Osteoblast (primary cell): ENCODE results near the gene IFRD2. TPM values are rescaled to one million over a fixed set of nuclear protein-coding genes. Genes with fewer than 3 reads are reported as not detected.
"Not testable (repeated sequence)": the region's sequence is repeated elsewhere in the genome, so short reads cannot be mapped to it uniquely, and the experiment has no call there.

Experiments
- DNase-seq: peaks from one replicate; pipeline ENCODE4 v3.0.0; 2011; ENCODE audit warnings: low spot score, mixed read lengths; ENCODE audit not compliant: insufficient read length; ENCODE audit errors: missing footprints
- H2AFZ ChIP-seq: 2 replicates; pipeline ENCODE4 v1.6.0; 2011; ENCODE audit warnings: mild to moderate bottlenecking, low read length
- H3K27ac ChIP-seq: 2 replicates; pipeline ENCODE4 v1.5.1; 2011; ENCODE audit warnings: mild to moderate bottlenecking, low read depth, low read length, moderate library complexity
- H3K27me3 ChIP-seq: 2 replicates; pipeline ENCODE4 v1.6.0; 2012; ENCODE audit warnings: mild to moderate bottlenecking, control low read depth, inconsistent platforms, low read length, moderate library complexity; ENCODE audit not compliant: insufficient read depth
- H3K36me3 ChIP-seq: 2 replicates; pipeline ENCODE4 v1.5.1; 2011; ENCODE audit warnings: mild to moderate bottlenecking, low read length, control low read depth, moderate library complexity; ENCODE audit not compliant: insufficient read depth
- H3K4me1 ChIP-seq: 2 replicates; pipeline ENCODE4 v1.5.1; 2011; ENCODE audit warnings: mild to moderate bottlenecking, low read length, control low read depth, moderate library complexity; ENCODE audit not compliant: insufficient read depth
- H3K4me2 ChIP-seq: 2 replicates; pipeline ENCODE4 v1.6.0; 2011; ENCODE audit warnings: mild to moderate bottlenecking, low read length; ENCODE audit not compliant: insufficient read depth
- H3K4me3 ChIP-seq: fragments of 200-600 bp; sonication (generic); 3 replicates; pipeline ENCODE4 v1.5.1; 2012; ENCODE audit warnings: mild to moderate bottlenecking, low read length, inconsistent platforms; ENCODE audit not compliant: insufficient read depth
- H3K79me2 ChIP-seq: 2 replicates; pipeline ENCODE4 v1.6.0; 2012; ENCODE audit warnings: mild to moderate bottlenecking, low read length, control low read depth, inconsistent platforms; ENCODE audit not compliant: insufficient read depth
- H3K9me3 ChIP-seq: 2 replicates; pipeline ENCODE4 v1.5.1; 2011; ENCODE audit warnings: low read depth, low read length, control low read depth
- H4K20me1 ChIP-seq: 2 replicates; pipeline ENCODE4 v1.6.0; 2012; ENCODE audit warnings: mild to moderate bottlenecking, low read length, control low read depth; ENCODE audit not compliant: insufficient read depth
- CTCF ChIP-seq: IDR thresholded peaks from 2 replicates; pipeline ENCODE4 v1.5.1; 2011; ENCODE audit warnings: mild to moderate bottlenecking, low read depth, low read length, moderate library complexity; ENCODE audit errors: extremely low read depth
- total RNA-seq: library from RNA; depleted of rRNA; stranded (reverse); fragments of >200 nt; gene quantifications from 2 replicates; pipeline ENCODE4 v1.2.3, GENCODE V29; 2012

Gene IFRD2
- total RNA-seq, 1 donor = 65.1 TPM

GRCh38 chr3:50287262-50287661 lies 5.0 kb downstream of the IFRD2 start:
- H2AFZ ChIP-seq = no peak overlapping the region
- no peak overlapping the region for H3K4me3 ChIP-seq
- TF ChIP-seq CTCF = no peak
- peaks cover 33% of the 10 kb centered on the region for H3K36me3 ChIP-seq
- H3K9me3 ChIP-seq = no peaks in the 10 kb centered on the region
- H3K27ac ChIP-seq = no peak overlapping the region
- H3K4me1 ChIP-seq = peaks cover 9% of the 10 kb centered on the region
- DNase-seq = no peak
- no peaks in the 10 kb centered on the region for H3K27me3 ChIP-seq
- H3K4me2 ChIP-seq = no peak overlapping the region
- H4K20me1 ChIP-seq = no peaks in the 10 kb centered on the region
- H3K79me2 ChIP-seq = peaks cover 25% of the 10 kb centered on the region

- peaks cover 33% of the 10 kb centered on the region for H3K36me3 ChIP-seq
- no peak for DNase-seq
- H4K20me1 ChIP-seq = no peaks in the 10 kb centered on the region
- no peaks in the 10 kb centered on the region for H3K9me3 ChIP-seq
- no peak overlapping the region for H3K4me3 ChIP-seq
- H3K4me2 ChIP-seq = no peak overlapping the region
- H2AFZ ChIP-seq = no peak overlapping the region
- no peak overlapping the region for H3K27ac ChIP-seq
- peaks cover 18% of the 10 kb centered on the region for H3K79me2 ChIP-seq
- peaks cover 6% of the 10 kb centered on the region for H3K4me1 ChIP-seq
- TF ChIP-seq CTCF = no peak
- no peaks in the 10 kb centered on the region for H3K27me3 ChIP-seq
Measured at GRCh38 chr3:50286322-50287227, 5.7 kb downstream of the IFRD2 start.

- not testable (repeated sequence) for H3K79me2 ChIP-seq, H3K27ac ChIP-seq, H3K4me3 ChIP-seq, H3K4me1 ChIP-seq, H2AFZ ChIP-seq, H4K20me1 ChIP-seq, H3K27me3 ChIP-seq, DNase-seq, H3K4me2 ChIP-seq, H3K9me3 ChIP-seq
- peaks cover 18% of the 10 kb centered on the region for H3K36me3 ChIP-seq
Measured at GRCh38 chr3:50284121-50284520, 8.1 kb downstream of the IFRD2 start.

- no peaks in the 10 kb centered on the region for H3K36me3 ChIP-seq
- H4K20me1 ChIP-seq = no peaks in the 10 kb centered on the region
- H3K27ac ChIP-seq = no peak overlapping the region
- H3K4me3 ChIP-seq = no peak overlapping the region
- no peaks in the 10 kb centered on the region for H3K79me2 ChIP-seq
- no peaks in the 10 kb centered on the region for H3K4me1 ChIP-seq
- TF ChIP-seq CTCF = no peak
- H3K4me2 ChIP-seq = no peak overlapping the region
- H2AFZ ChIP-seq = no peak overlapping the region
- H3K27me3 ChIP-seq = no peaks in the 10 kb centered on the region
- no peaks in the 10 kb centered on the region for H3K9me3 ChIP-seq
- no peak for DNase-seq
Measured at GRCh38 chr3:50279255-50280016, 12.8 kb downstream of the IFRD2 start.
